Measurements from ENCODE around the gene CD63. TPM values are rescaled to one million over a fixed set of nuclear protein-coding genes. Genes with fewer than 3 reads are reported as not detected.

CD63 gene
- total RNA-seq, 4 donors from 2014 or later = 427 to 723 (median 581) TPM

DNA sequence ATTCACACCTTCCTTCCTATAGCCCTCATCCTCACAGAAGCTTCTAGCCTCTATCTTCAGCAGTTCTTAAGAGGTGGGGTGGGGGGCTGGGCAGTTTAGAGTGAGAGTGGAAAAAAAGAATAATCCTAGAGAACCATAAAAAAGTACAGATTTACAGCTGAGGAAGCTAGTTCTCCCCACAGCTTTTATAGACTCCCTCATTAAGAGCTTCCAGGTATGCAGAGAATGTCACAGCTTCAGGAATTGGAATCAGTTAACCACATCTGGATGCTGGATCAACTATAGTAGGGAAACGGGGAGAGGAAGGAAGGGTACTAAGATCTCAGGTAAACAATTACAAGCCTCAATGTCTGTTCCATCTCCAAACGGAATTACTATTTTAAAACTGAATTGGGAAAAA is 26.4 kb upstream of the CD63 start:
- no peaks in the 10 kb centered on the region for H3K9me3 ChIP-seq
- intact Hi-C loops (cut with DNase I; ENCODE audit: low total_unique reads) (no loop called here), in situ Hi-C loops (cut with MboI; ENCODE audit: low pct_ligation_motif_present in 1 of 4, low pct_unique_long_range_greater_than_20kb in 1 of 4, low sequenced_read_pairs in 3 of 4) (loop anchor here in 1 of 4 donors (10.0 kb wide), 1 partner anchor 50 kb away; no protein-coding TSS in a partner anchor)
- 73 to 74% methylated on average over 2 of the region's 2 CpGs for WGBS, 2 donors (ENCODE audit: low coverage in 1 of 2)
- TF ChIP-seq POLR2A (IDR thresholded peaks at IDR 0.05) (no peak), POLR2AphosphoS5 (IDR thresholded peaks at IDR 0.05) (no peak), EP300 (IDR thresholded peaks at IDR 0.05; ENCODE audit: low read depth) (no peak)
- TF ChIP-seq, protein P1, sequence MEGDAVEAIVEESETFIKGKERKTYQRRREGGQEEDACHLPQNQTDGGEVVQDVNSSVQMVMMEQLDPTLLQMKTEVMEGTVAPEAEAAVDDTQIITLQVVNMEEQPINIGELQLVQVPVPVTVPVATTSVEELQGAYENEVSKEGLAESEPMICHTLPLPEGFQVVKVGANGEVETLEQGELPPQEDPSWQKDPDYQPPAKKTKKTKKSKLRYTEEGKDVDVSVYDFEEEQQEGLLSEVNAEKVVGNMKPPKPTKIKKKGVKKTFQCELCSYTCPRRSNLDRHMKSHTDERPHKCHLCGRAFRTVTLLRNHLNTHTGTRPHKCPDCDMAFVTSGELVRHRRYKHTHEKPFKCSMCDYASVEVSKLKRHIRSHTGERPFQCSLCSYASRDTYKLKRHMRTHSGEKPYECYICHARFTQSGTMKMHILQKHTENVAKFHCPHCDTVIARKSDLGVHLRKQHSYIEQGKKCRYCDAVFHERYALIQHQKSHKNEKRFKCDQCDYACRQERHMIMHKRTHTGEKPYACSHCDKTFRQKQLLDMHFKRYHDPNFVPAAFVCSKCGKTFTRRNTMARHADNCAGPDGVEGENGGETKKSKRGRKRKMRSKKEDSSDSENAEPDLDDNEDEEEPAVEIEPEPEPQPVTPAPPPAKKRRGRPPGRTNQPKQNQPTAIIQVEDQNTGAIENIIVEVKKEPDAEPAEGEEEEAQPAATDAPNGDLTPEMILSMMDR (IDR thresholded peaks at IDR 0.05) = no peak
- no peak overlapping the region for H3K27ac ChIP-seq
- no peaks in the 10 kb centered on the region for H3K27me3 ChIP-seq
- H3K4me1 ChIP-seq = no peaks in the 10 kb centered on the region
- no peak for DNase-seq
- peaks cover 0 to 45% (median 21%) of the 10 kb centered on the region in 4 donors for H3K36me3 ChIP-seq
- no peak overlapping the region for H3K4me3 ChIP-seq

- Histone ChIP-seq H3K4me3 (no peak overlapping the region), H3K9me3 (no peaks in the 10 kb centered on the region), H3K27me3 (peaks cover 14% of the 10 kb centered on the region), H3K4me1 (peaks cover 12 to 24% (median 18%) of the 10 kb centered on the region in 4 donors), H3K36me3 (peaks cover 0 to 8% (median 0%) of the 10 kb centered on the region in 4 donors), H3K27ac (no peak overlapping the region)
- intact Hi-C loops (cut with DNase I; ENCODE audit: low total_unique reads) = loop anchor here (10.0 kb wide), 2 partner anchors 46 to 76 kb away; partner anchors contain the start of gene DNAJC14
- DNase-seq = no peak
- no peak for TF ChIP-seq POLR2AphosphoS5 (IDR thresholded peaks at IDR 0.05)
- TF ChIP-seq POLR2A (IDR thresholded peaks at IDR 0.05) = no peak
- TF ChIP-seq, protein P1 (IDR thresholded peaks at IDR 0.05) = no peak
- no peak for TF ChIP-seq EP300 (IDR thresholded peaks at IDR 0.05; ENCODE audit: low read depth)
- WGBS, 2 donors (ENCODE audit: low coverage in 1 of 2) = 95 to 100% methylated on average over 1 to 18 of the region's 18 CpGs
- in situ Hi-C loops (cut with MboI; ENCODE audit: low pct_ligation_motif_present in 1 of 4, low pct_unique_long_range_greater_than_20kb in 1 of 4, low sequenced_read_pairs in 3 of 4) = loop anchor here in 3 of 4 donors (5.0 to 10.0 kb wide), 3 partner anchors 49 to 189 kb away; partner anchors contain the start of gene DGKA (in 1 of the 3)
Measured at GRCh38 chr12:55748230-55748993, 19.6 kb upstream of the CD63 start.

DNA sequence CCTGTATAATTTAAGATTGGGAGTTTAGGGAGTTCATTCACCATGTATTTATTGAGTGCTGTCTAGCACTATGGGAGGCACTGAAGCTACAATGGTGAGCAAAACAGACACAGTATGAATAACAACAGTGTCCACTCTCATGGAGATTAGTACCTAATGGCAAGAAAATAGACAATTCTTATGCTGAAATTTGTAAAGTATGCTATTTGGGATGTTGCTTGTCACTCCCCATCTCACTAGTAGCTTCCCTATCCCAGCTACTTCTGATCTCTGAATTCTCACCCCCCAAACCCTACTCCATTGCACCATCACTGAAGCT is 18.1 kb upstream of the CD63 start:
- Histone ChIP-seq H3K9me3 (no peaks in the 10 kb centered on the region), H3K4me1 (peaks cover 13 to 33% (median 22%) of the 10 kb centered on the region in 4 donors), H3K27ac (no peak overlapping the region), H3K4me3 (no peak overlapping the region), H3K36me3 (no peaks in the 10 kb centered on the region), H3K27me3 (peaks cover 17% of the 10 kb centered on the region)
- TF ChIP-seq, protein P1 (IDR thresholded peaks at IDR 0.05) = no peak
- no peak for TF ChIP-seq POLR2A (IDR thresholded peaks at IDR 0.05)
- no peak for TF ChIP-seq EP300 (IDR thresholded peaks at IDR 0.05; ENCODE audit: low read depth)
- no peak for TF ChIP-seq POLR2AphosphoS5 (IDR thresholded peaks at IDR 0.05)
- intact Hi-C loops (cut with DNase I; ENCODE audit: low total_unique reads) = loop anchor here (10.0 kb wide), 2 partner anchors 48 to 78 kb away; partner anchors contain the start of gene DNAJC14
- no peak for DNase-seq
- in situ Hi-C loops (cut with MboI; ENCODE audit: low pct_ligation_motif_present in 1 of 4, low pct_unique_long_range_greater_than_20kb in 1 of 4, low sequenced_read_pairs in 3 of 4) = loop anchor here in 3 of 4 donors (5.0 to 10.0 kb wide), 3 partner anchors 50 to 190 kb away; partner anchors contain the start of gene DGKA (in 1 of the 3)

DNA sequence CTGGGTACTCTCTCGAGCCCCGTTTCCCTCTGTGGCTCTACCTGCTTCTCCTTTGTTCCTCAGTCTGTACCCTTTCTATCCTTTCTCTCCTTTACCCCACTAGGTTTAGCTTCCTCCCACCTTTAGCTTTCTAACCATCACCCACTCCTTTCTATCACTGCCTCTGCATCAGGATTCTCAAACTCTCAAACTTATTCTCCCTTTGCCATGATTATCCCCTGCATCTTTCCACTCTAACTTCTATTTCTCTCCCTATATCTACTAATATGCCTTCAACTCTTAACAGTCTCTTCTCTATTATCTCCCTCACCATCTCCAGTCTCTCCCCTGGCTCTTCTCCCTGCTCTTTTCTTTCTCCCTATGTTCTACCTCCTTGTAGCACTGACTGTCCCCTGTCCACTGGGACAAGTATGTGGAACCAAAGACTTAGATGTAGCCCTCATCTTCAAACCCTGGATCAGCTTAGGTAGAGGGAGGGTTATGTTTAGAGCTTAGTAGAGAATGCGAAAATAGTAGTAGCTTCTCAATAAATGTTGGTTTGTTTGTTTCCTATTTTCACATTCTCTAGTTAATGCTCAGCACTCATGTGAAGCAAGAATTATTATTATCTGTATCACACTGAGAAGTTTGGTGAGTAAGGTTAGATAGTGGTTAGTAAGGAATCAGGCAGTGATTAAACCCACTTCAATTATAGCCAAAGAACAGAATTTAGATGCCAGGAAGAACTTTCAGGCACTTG is 17.5 kb upstream of the CD63 start:
- no peaks in the 10 kb centered on the region for H3K9me3 ChIP-seq
- 50 to 51% methylated on average over 2 to 3 of the region's 3 CpGs for WGBS, 2 donors (ENCODE audit: low coverage in 1 of 2)
- no peak overlapping the region for H3K4me3 ChIP-seq
- H3K4me1 ChIP-seq = peaks cover 13 to 33% (median 22%) of the 10 kb centered on the region in 4 donors
- peaks cover 21% of the 10 kb centered on the region for H3K27me3 ChIP-seq
- intact Hi-C loops (cut with DNase I; ENCODE audit: low total_unique reads) = loop anchor here (10.0 kb wide), 2 partner anchors 48 to 78 kb away; partner anchors contain the start of gene DNAJC14
- H3K36me3 ChIP-seq = no peaks in the 10 kb centered on the region
- TF ChIP-seq EP300 (IDR thresholded peaks at IDR 0.05; ENCODE audit: low read depth) (no peak), POLR2AphosphoS5 (IDR thresholded peaks at IDR 0.05) (no peak), POLR2A (IDR thresholded peaks at IDR 0.05) (no peak)
- TF ChIP-seq, protein P1 (IDR thresholded peaks at IDR 0.05) = no peak
- in situ Hi-C loops (cut with MboI; ENCODE audit: low pct_ligation_motif_present in 1 of 4, low pct_unique_long_range_greater_than_20kb in 1 of 4, low sequenced_read_pairs in 3 of 4) = loop anchor here in 3 of 4 donors (5.0 to 10.0 kb wide), 3 partner anchors 51 to 191 kb away; partner anchors contain the start of gene DGKA (in 1 of the 3)
- H3K27ac ChIP-seq = peak overlapping the region in 3 of 4 donors; percentile 38 to 86 (median 47)
- no peak for DNase-seq

Data from transverse colon (tissue), 4 donors.